Small intestine (tissue), 7 donors: ENCODE measurements around the gene PREX1. TPM values are rescaled to one million over a fixed set of nuclear protein-coding genes. Genes with fewer than 3 reads are reported as not detected.
"Not testable (repeated sequence)": the region's sequence is repeated elsewhere in the genome, so short reads cannot be mapped to it uniquely, and the experiment has no call there.

ENCODE experiments used
- DNase-seq, 2 donors: peaks; one replicate each; pipeline versions ENCODE4 v3.0.0 to v3.0.0-alpha.2; 2013
- FAIRE-seq: peaks from 2 replicates; lab custom pipeline; 2012; peaks lifted over from hg19 to GRCh38; lab: Jason Lieb, UNC
- H3K27ac ChIP-seq, 3 donors: one replicate each; pipeline ENCODE4 v1.5.1; 2013; ENCODE audit warnings: low read length in 2 of 3, mild to moderate bottlenecking in 2 of 3, control low read depth in 1 of 3, inconsistent platforms in 1 of 3, low read depth in 1 of 3, moderate library complexity in 1 of 3
- H3K27me3 ChIP-seq, 3 donors: one replicate each; pipeline ENCODE4 v1.6.1; 2013; ENCODE audit warnings: low read length in 3 of 3, inconsistent platforms in 1 of 3; ENCODE audit not compliant: control insufficient read depth in 3 of 3, insufficient read depth in 3 of 3
- H3K36me3 ChIP-seq, 3 donors: one replicate each; pipeline ENCODE4 v1.6.1; 2013; ENCODE audit warnings: low read length in 3 of 3, inconsistent platforms in 1 of 3, low read depth in 1 of 3, mild to moderate bottlenecking in 1 of 3, moderate library complexity in 1 of 3; ENCODE audit not compliant: control insufficient read depth in 3 of 3, insufficient read depth in 2 of 3
- H3K4me1 ChIP-seq, 3 donors: one replicate each; pipeline ENCODE4 v1.6.1; 2013; ENCODE audit warnings: low read length in 2 of 3, inconsistent platforms in 1 of 3, low read depth in 1 of 3, mild to moderate bottlenecking in 1 of 3, moderate library complexity in 1 of 3; ENCODE audit not compliant: control insufficient read depth in 3 of 3, insufficient read depth in 2 of 3
- H3K4me3 ChIP-seq, 3 donors: one replicate each; pipeline ENCODE4 v1.5.1; 2013; ENCODE audit warnings: low read length in 3 of 3, control low read depth in 1 of 3, inconsistent platforms in 1 of 3, low read depth in 1 of 3, mild to moderate bottlenecking in 1 of 3, moderate library complexity in 1 of 3
- H3K9me3 ChIP-seq, 2 donors: one replicate each; pipeline ENCODE4 v1.6.1; 2013; ENCODE audit warnings: low read depth in 1 of 2, low read length in 1 of 2; ENCODE audit not compliant: control insufficient read depth in 2 of 2, insufficient read depth in 1 of 2
- WGBS, 3 donors: extraction: QIAGEN DNeasy Blood & Tissue Kit; methylation state at CpG; one replicate each; pipeline ENCODE4 v1.1.7; 2013; 5-methylcytosine and 5-hydroxymethylcytosine counted together
- polyA plus RNA-seq, 4 donors: library from polyadenylated mRNA; stranded (reverse) in 3 of 4; unstranded in 1 of 4; fragments of 200-250 nt in 3 of 4; fragments of 120-200 nt in 1 of 4; gene quantifications; one replicate each; pipeline versions ENCODE4 v1.2.1 to v1.2.3, GENCODE V29; 2013
- donor health status: healthy with polysubstance abuse.
- donor health status: control.
- donor health status: control.
- donor health status: Bipolar disorder and iron deficiency.
- donor health status: healthy.

PREX1 gene
- polyA plus RNA-seq, 4 donors, result 1.8 to 9.9 (median 8.0) TPM

GRCh38 chr20:48777005-48777404 is 50.8 kb downstream of the PREX1 start:
- DNase-seq, result no peak
- no peaks in the 10 kb centered on the region for H3K27me3 ChIP-seq
- H3K36me3 ChIP-seq, result no peaks in the 10 kb centered on the region
- no peak overlapping the region for H3K27ac ChIP-seq
- no peaks in the 10 kb centered on the region for H3K4me1 ChIP-seq
- 77 to 86% (median 84%) methylated on average over 8 of the region's 8 CpGs for WGBS, 3 donors
- no peak overlapping the region for H3K4me3 ChIP-seq
- H3K9me3 ChIP-seq, result peaks cover 0 to 11% of the 10 kb centered on the region in 2 donors
- no peak for FAIRE-seq

DNA sequence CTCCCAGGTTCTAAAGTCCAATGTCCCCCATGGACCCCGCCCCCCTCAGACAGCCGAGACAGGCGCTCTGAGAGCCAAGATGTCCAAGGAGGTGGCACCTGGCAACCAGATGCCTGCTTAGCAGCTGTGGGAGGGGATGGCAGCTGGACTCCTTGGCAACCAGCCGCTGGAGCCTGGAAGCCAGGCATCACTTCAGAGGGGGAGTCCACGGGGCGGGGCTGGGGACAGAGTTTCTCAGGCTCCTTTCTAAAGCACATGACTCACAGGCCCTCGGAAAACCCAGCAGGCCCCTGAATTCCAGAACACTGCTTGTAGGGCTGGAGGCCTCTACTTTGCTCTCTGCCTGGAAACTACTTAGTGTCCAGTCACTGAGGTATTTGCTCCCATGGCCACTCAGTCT is 51.5 kb downstream of the PREX1 start:
- no peak for FAIRE-seq
- 62 to 80% (median 67%) methylated on average over 7 of the region's 7 CpGs for WGBS, 3 donors

GRCh38 chr20:48775545-48775944 is 52.3 kb downstream of the PREX1 start:
- H3K27ac ChIP-seq, H3K36me3 ChIP-seq, DNase-seq, H3K27me3 ChIP-seq, H3K4me1 ChIP-seq, H3K4me3 ChIP-seq, FAIRE-seq: not testable (repeated sequence)
- 87 to 97% (median 88%) methylated on average over 7 of the region's 7 CpGs for WGBS, 3 donors
- H3K9me3 ChIP-seq, result peaks cover 0 to 11% of the 10 kb centered on the region in 2 donors

More for the DNA sequence above, 51.5 kb downstream of the PREX1 start:
- Histone ChIP-seq H3K27me3 (no peaks in the 10 kb centered on the region), H3K27ac (no peak overlapping the region), H3K36me3 (no peaks in the 10 kb centered on the region), H3K4me1 (no peaks in the 10 kb centered on the region), H3K9me3 (peaks cover 0 to 11% of the 10 kb centered on the region in 2 donors), H3K4me3 (no peak overlapping the region)
- no peak for DNase-seq

DNA sequence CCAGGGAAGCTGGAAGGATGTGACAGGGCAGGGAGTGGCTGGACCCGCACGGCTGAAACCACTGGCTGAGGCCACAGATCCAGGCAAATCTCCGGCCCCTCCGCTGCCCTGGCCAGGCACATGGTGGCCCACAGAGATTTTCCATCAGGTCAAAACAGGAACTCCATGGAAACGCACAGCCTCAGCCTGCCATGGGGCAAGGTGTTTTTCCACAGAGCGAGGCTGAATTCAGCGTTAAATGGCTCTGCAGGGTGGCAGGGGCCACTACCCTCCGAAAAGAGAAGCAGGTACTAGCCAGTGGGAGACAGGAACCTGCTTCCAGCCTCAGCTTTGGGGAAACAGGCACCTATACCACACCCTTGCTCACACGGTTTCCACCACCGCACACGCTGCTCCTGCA is 53.1 kb downstream of the PREX1 start:
- H3K9me3 ChIP-seq, result peaks cover 0 to 11% of the 10 kb centered on the region in 2 donors
- no peak for DNase-seq
- H3K27ac ChIP-seq, result peak overlapping the region in 1 of 3 donors; percentile 10
- no peak overlapping the region for H3K4me3 ChIP-seq
- no peak for FAIRE-seq
- no peaks in the 10 kb centered on the region for H3K4me1 ChIP-seq
- 82 to 86% (median 84%) methylated on average over 11 of the region's 11 CpGs for WGBS, 3 donors
- H3K27me3 ChIP-seq, result peaks cover 0 to 2% (median 0%) of the 10 kb centered on the region in 3 donors
- H3K36me3 ChIP-seq, result no peaks in the 10 kb centered on the region

DNA sequence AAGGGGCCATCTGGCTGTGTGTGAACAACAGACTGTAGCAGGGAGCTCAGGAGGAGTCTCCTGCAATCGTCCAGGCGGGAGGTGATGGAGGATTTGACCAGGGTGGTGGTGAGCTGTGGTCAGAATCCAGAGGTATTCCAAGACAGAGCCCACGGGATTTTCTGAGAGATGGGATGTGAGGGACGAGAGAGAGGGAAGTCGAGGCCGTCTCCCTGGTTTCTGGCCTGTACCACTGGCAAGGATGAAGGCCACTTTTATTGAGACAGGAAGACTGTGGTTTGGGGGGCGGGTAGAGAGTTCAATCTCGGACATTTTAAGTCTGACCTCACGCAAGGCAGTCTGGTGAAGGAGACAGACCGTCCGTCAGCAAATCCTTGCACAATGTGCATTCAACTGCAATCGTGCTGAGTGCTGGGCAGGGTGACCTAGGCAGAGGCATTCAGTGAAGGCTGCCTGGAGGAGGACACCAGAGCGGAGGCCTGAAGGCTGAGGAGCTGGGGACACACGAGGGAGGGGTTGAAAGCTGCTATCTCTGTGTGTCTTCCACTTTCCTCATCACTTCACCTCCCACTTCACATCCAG is 53.9 kb downstream of the PREX1 start:
- WGBS, 3 donors, result 56 to 70% (median 69%) methylated on average over 14 of the region's 14 CpGs
- Histone ChIP-seq H3K27ac (no peak overlapping the region), H3K9me3 (peaks cover 0 to 11% of the 10 kb centered on the region in 2 donors), H3K27me3 (peaks cover 0 to 2% (median 0%) of the 10 kb centered on the region in 3 donors), H3K36me3 (no peaks in the 10 kb centered on the region), H3K4me1 (no peaks in the 10 kb centered on the region), H3K4me3 (no peak overlapping the region)
- DNase-seq, result no peak
- FAIRE-seq, result no peak

- WGBS, 3 donors, result 65 to 82% (median 70%) methylated on average over 16 to 17 of the region's 17 CpGs
- no peaks in the 10 kb centered on the region for H3K36me3 ChIP-seq
- peaks cover 0 to 11% of the 10 kb centered on the region in 2 donors for H3K9me3 ChIP-seq
- FAIRE-seq (no peak), DNase-seq (no peak)
- no peak overlapping the region for H3K4me3 ChIP-seq
- H3K27me3 ChIP-seq, result peaks cover 0 to 2% (median 0%) of the 10 kb centered on the region in 3 donors
- H3K27ac ChIP-seq, result peak overlapping the region in 1 of 3 donors; percentile 15
- H3K4me1 ChIP-seq, result no peaks in the 10 kb centered on the region
These were observed 55.4 kb downstream of the PREX1 start for GRCh38 chr20:48772183-48772976.

- H3K36me3 ChIP-seq, result no peaks in the 10 kb centered on the region
- H3K4me3 ChIP-seq, result no peak overlapping the region
- H3K9me3 ChIP-seq, result peaks cover 0 to 11% of the 10 kb centered on the region in 2 donors
- no peaks in the 10 kb centered on the region for H3K4me1 ChIP-seq
- H3K27me3 ChIP-seq, result peaks cover 0 to 2% (median 0%) of the 10 kb centered on the region in 3 donors
- DNase-seq, result no peak
- 64 to 67% (median 66%) methylated on average over 10 of the region's 10 CpGs for WGBS, 3 donors
- H3K27ac ChIP-seq, result no peak overlapping the region
- no peak for FAIRE-seq
These were observed 56.3 kb downstream of the PREX1 start for GRCh38 chr20:48771542-48771941.

- no peak for FAIRE-seq
- H3K4me3 ChIP-seq, result no peak overlapping the region
- H3K27ac ChIP-seq, result no peak overlapping the region
- WGBS, 3 donors, result 58 to 74% (median 66%) methylated on average over 9 of the region's 9 CpGs
- DNase-seq, result no peak
- peaks cover 0 to 2% (median 0%) of the 10 kb centered on the region in 3 donors for H3K27me3 ChIP-seq
- H3K4me1 ChIP-seq, result no peaks in the 10 kb centered on the region
- H3K9me3 ChIP-seq, result peaks cover 0 to 9% of the 10 kb centered on the region in 2 donors
- no peaks in the 10 kb centered on the region for H3K36me3 ChIP-seq
These were observed 56.9 kb downstream of the PREX1 start for GRCh38 chr20:48770700-48771442.
